LNCaP clone FGC (cell line): ENCODE data around the gene DOK7.

Source experiments
- DNase-seq: peaks from one replicate; pipeline ENCODE4 v3.0.0-alpha.2; 2011; ENCODE audit warnings: low read depth
- H3K4me3 ChIP-seq: 2 replicates; pipeline ENCODE4 v1.5.1; 2011; ENCODE audit warnings: mild to moderate bottlenecking, low read depth, low read length, control low read depth
- CTCF ChIP-seq: IDR thresholded peaks from 2 replicates; pipeline ENCODE4 v1.5.1; 2012; ENCODE audit warnings: mild to moderate bottlenecking; ENCODE audit not compliant: control insufficient read depth, insufficient read depth; ENCODE audit errors: extremely low read depth

Gene DOK7

GRCh38 chr4:3437998-3438846 lies 24.9 kb upstream of the DOK7 start:
- TF ChIP-seq CTCF, result no peak
- no peak overlapping the region for H3K4me3 ChIP-seq
- no peak for DNase-seq

GRCh38 chr4:3438847-3439180 lies 24.3 kb upstream of the DOK7 start:
- no peak for TF ChIP-seq CTCF
- H3K4me3 ChIP-seq, result no peak overlapping the region
- no peak for DNase-seq

- no peak for DNase-seq
- H3K4me3 ChIP-seq, result no peak overlapping the region
- no peak for TF ChIP-seq CTCF
Measured at GRCh38 chr4:3439391-3439790, 23.7 kb upstream of the DOK7 start.

GRCh38 chr4:3440011-3440410 lies 23.1 kb upstream of the DOK7 start:
- TF ChIP-seq CTCF, result no peak
- H3K4me3 ChIP-seq, result no peak overlapping the region
- no peak for DNase-seq

- TF ChIP-seq CTCF, result no peak
- no peak overlapping the region for H3K4me3 ChIP-seq
- DNase-seq, result no peak
Measured at GRCh38 chr4:3440979-3441500, 22.1 kb upstream of the DOK7 start.

GRCh38 chr4:3441501-3442459 lies 21.3 kb upstream of the DOK7 start, which contains the start of gene HGFAC:
Gene HGFAC, plus strand, starts transcription at chr4:3441968. Its CDS starts 34 bp downstream, at chr4:3442002.
- TF ChIP-seq CTCF, result no peak
- DNase-seq, result no peak

More at GRCh38 chr4:3441501-3442459, 21.3 kb upstream of the DOK7 start, which contains the start of gene HGFAC:
- H3K4me3 ChIP-seq, result no peak within 1 kb of the TSS
